ENCODE data around the gene PPARA.
"Not testable (repeated sequence)": the region's sequence is repeated elsewhere in the genome, so short reads cannot be mapped to it uniquely, and the experiment has no call there.

PPARA gene

GRCh38 chr22:46196278-46196677, 46.0 kb downstream of the PPARA start:
- no peak for DNase-seq (ENCODE audit: low read depth)
- TF ChIP-seq, protein P1, sequence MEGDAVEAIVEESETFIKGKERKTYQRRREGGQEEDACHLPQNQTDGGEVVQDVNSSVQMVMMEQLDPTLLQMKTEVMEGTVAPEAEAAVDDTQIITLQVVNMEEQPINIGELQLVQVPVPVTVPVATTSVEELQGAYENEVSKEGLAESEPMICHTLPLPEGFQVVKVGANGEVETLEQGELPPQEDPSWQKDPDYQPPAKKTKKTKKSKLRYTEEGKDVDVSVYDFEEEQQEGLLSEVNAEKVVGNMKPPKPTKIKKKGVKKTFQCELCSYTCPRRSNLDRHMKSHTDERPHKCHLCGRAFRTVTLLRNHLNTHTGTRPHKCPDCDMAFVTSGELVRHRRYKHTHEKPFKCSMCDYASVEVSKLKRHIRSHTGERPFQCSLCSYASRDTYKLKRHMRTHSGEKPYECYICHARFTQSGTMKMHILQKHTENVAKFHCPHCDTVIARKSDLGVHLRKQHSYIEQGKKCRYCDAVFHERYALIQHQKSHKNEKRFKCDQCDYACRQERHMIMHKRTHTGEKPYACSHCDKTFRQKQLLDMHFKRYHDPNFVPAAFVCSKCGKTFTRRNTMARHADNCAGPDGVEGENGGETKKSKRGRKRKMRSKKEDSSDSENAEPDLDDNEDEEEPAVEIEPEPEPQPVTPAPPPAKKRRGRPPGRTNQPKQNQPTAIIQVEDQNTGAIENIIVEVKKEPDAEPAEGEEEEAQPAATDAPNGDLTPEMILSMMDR (IDR thresholded peaks at IDR 0.05; ENCODE audit: control insufficient read depth, extremely low read depth, insufficient read depth): no peak
- no peak overlapping the region for H3K4me3 ChIP-seq (ENCODE audit: low read depth, low read length)

DNA sequence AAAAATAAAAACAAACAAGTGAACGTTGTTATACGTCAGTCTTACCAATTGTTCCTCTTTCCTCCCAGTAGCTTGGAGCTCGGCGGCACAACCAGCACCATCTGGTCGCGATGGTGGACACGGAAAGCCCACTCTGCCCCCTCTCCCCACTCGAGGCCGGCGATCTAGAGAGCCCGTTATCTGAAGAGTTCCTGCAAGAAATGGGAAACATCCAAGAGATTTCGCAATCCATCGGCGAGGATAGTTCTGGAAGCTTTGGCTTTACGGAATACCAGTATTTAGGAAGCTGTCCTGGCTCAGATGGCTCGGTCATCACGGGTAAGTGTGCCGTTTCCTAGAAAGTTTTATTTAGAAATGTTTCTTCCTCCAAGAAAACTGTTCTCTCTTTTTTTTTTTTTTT, 47.9 kb downstream of the PPARA start:
- TF ChIP-seq, protein P1 (IDR thresholded peaks at IDR 0.05; ENCODE audit: control insufficient read depth, extremely low read depth, insufficient read depth): no peak
- no peak for DNase-seq (ENCODE audit: low read depth)
- H3K4me3 ChIP-seq (ENCODE audit: low read depth, low read length): no peak overlapping the region

DNA sequence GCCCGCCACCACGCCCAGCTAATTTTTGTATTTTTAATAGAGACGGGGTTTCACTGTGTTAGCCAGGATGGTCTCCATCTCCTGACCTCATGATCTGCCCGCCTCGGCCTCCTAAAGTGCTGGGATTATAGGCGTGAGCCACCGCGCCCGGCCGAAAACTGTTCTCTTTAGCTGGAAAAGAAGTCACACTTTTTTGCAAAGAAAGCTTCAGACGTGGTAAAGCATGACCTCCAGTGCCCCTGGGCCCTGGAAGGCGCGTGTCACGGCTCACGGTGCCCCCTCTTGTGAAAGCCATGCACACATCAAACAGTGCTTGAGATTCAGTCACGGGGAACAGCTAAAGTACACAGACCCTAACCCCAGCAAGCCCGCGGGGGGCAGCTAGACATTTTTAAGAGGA, 48.5 kb downstream of the PPARA start:
- DNase-seq (ENCODE audit: low read depth); H3K4me3 ChIP-seq (ENCODE audit: low read depth, low read length): not testable (repeated sequence)

DNA sequence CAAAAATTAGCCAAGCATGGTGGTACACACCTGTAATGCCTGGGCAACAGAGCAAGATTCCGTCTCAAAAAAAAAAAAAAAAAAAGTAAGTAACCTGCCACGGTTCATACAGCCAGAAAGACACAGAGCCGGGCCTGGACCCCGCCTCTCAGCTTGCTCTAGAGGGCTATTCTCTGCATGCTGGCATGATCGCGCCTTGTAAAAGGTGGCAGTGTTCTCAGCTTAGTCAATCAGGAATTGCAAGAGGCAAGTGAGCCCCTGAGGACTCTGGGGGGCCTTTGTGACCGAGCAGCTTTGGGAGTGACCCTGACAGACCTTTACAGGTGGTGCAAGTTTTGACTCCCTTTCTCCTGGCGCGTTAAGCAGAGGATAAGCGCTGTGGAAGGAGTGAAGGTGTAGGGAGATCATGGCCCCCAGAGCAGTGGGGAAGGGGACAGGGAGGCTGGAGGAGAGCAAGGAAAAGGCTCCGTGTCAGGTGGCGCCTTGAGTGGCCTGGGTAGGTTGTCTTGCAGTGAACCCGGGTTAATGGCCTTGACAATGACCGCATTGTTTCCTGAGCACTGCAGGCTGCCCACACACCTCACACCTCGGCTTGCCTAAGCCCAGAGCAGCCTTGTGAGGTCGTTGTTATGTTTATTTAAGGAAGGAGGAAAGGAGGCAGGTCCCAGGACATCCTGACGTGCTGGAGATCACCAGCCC, 50.9 kb downstream of the PPARA start:
- H3K4me3 ChIP-seq (ENCODE audit: low read depth, low read length): no peak overlapping the region
- TF ChIP-seq, protein P1 (IDR thresholded peaks at IDR 0.05; ENCODE audit: control insufficient read depth, extremely low read depth, insufficient read depth): no peak
- no peak for DNase-seq (ENCODE audit: low read depth)

DNA sequence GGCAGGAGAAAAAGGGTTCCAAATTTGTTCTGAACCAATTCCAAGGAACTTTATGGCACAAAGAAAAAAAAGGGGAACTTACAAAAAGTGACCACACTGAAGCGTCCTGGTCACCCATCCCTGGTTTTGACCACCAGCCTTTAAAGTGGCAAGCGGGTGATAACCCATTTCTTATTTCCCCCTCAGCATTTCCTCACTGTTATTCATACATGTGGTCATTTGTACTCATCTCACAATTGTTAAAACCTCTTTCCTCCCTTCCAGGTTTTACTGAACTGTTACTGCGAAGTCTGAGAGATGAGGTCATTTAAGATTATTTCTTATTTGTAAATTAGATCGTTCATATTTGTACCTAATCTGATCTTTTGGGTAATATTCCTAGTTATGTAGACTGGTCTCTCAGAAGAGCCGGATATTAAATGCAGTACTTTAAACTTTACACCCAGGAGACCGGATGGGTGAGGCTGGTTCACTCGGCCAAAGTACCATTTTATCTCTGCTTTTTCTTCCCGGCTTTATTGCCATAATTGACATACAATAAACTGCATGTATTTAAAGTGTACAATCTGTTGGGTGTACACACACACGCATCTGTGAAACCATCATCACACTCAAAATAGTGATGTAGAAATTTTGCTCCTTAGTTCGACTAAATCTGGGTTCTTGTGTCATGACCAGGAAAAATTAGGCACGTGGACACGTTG, 52.7 kb downstream of the PPARA start:
- TF ChIP-seq, protein P1 (IDR thresholded peaks at IDR 0.05; ENCODE audit: control insufficient read depth, extremely low read depth, insufficient read depth): no peak
- DNase-seq (ENCODE audit: low read depth): no peak
- no peak overlapping the region for H3K4me3 ChIP-seq (ENCODE audit: low read depth, low read length)

DNA sequence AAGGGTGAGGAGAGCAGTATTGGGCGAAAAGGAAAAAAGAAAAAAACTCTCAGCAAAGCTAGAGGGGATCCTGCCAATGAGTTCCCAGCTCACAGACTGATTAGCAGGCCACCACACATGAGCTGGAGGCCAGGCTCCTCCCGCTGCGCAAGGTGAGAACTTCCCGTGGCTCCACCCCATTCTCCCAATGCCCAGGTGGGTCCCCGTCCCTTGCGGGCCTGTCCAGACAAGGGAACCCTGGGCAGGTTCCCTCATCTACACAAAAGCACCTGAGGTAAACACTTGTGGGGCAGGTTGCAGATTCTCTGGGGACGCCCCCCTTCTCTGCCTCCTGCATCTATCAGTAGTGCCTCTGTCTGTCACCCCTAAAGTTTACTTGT, 53.3 kb downstream of the PPARA start:
- TF ChIP-seq, protein P1 (IDR thresholded peaks at IDR 0.05; ENCODE audit: control insufficient read depth, extremely low read depth, insufficient read depth): no peak
- DNase-seq (ENCODE audit: low read depth): no peak
- H3K4me3 ChIP-seq (ENCODE audit: low read depth, low read length): no peak overlapping the region

DNA sequence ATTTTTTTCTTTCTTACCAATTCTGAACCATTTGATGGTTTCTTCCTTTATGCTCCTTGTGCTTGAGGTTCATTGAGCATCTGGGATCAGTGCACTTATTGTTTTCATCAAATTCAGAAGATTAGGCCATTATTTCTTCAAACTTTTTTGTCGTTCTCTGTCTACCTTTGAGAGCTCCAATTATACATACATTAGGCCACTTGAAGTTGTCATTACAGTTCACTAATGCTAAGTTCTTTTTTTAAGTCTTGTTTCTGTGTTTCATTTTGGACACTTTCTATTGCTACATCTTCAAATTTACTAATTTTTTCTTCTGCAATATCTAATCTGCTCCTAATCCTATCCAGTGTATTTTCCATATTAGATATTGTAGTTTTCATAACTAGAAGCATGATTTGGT, 58.9 kb downstream of the PPARA start:
- TF ChIP-seq, protein P1 (IDR thresholded peaks at IDR 0.05; ENCODE audit: control insufficient read depth, extremely low read depth, insufficient read depth): no peak
- no peak overlapping the region for H3K4me3 ChIP-seq (ENCODE audit: low read depth, low read length)
- DNase-seq (ENCODE audit: low read depth): no peak
